ENCODE results near the gene PCDHB10.

PCDHB10 gene

GRCh38 chr5:141236516-141237313, 44.6 kb downstream of the PCDHB10 start:
- H3K36me3 Mint-ChIP-seq, result peaks cover 8% of the 10 kb centered on the region
- DNase-seq (ENCODE audit: low spot score in 2 of 2) (no peak), ATAC-seq (ENCODE audit: low read depth) (no peak)
- H3K4me1 Mint-ChIP-seq, result no peaks in the 10 kb centered on the region
- H3K9me3 Mint-ChIP-seq, result peaks cover 26% of the 10 kb centered on the region
- no peak overlapping the region for H3K27ac Mint-ChIP-seq
- H3K27me3 Mint-ChIP-seq, result peaks cover 7% of the 10 kb centered on the region
- H3K4me3 Mint-ChIP-seq, result no peak overlapping the region

- Mint-ChIP-seq H3K9me3 (peaks cover 19% of the 10 kb centered on the region), H3K4me1 (no peaks in the 10 kb centered on the region), H3K27me3 (peaks cover 6% of the 10 kb centered on the region)
These were observed 49.3 kb downstream of the PCDHB10 start for GRCh38 chr5:141241496-141241895.

More at GRCh38 chr5:141241496-141241895, 49.3 kb downstream of the PCDHB10 start:
- ATAC-seq (ENCODE audit: low read depth) (no peak), DNase-seq (ENCODE audit: low spot score in 2 of 2) (no peak)
- no peak overlapping the region for H3K27ac Mint-ChIP-seq
- H3K36me3 Mint-ChIP-seq, result peaks cover 7% of the 10 kb centered on the region
- no peak overlapping the region for H3K4me3 Mint-ChIP-seq

Measured in memory B cell (primary cell).